HK-2 (cell line): ENCODE results near the gene NEK6.

Experiments used
- DNase-seq: peaks from one replicate; pipeline ENCODE4 v3.0.0-alpha.2; 2018; ENCODE audit not compliant: unreplicated experiment

NEK6 gene

DNA sequence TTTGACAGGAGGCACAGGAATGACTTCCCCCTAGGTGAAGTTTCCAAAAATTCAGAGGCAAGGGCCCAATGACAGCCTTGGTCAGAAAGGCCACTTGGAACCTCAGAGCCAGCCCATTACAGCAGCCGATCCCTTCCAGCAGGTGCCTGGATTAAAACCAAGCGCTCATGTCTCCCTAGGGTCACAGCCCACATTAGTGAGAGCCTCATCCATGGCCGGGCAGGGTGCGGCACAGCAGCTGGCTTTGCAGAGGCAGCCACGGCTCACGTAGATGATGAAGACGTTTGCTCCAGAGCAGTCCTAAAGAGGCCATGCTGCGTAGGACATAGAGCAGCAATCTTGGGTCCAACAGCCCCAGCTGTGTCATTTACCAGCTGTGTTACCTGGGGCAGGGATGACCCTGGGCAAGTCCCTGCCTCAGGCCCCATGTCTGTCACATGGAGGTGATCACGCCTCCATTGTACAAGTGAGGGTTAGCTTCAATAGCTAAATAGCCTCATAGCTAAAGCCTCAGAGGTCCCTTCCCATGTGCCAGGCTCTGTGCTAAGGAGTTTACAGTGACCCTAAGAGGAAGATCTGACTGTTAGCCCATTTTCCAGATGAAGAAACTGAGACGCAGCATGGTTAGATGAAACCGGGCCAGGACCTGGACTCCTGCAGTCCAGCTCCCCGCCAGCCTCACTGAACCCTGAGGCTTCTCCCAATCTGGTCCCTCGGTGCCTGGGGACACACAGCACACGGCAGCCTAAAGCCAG is 39.2 kb downstream of the NEK6 start:
- no peak for DNase-seq

- DNase-seq = peak; percentile 66
Observed at GRCh38 chr9:124297551-124297901, 39.8 kb downstream of the NEK6 start.

GRCh38 chr9:124297915-124298645 is 40.3 kb downstream of the NEK6 start:
- DNase-seq = no peak

- no peak for DNase-seq
Observed at GRCh38 chr9:124298646-124299235, 41.0 kb downstream of the NEK6 start.

- no peak for DNase-seq
Observed at GRCh38 chr9:124299515-124300090, 41.9 kb downstream of the NEK6 start.

- DNase-seq = no peak
Observed at GRCh38 chr9:124300312-124300711, 42.6 kb downstream of the NEK6 start.

DNA sequence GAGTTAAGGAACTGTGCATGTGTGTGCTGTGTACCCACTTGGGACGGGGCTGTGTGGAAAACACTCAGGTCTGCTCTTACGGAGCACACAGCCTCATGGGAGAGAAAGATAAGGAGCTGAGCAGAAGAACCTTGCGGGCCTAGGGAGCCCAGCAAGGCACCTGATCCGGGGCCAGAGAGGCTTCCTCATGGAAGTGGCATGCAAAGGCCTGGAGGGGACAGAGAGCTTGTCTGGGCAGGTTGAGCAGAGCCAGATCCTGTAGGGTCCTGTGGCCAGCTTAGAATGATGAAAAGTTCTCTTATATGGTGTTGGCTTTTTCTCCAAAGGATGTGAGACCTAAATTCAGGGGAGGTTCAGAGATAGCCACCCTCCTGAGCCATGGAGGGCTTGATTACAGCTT is 45.2 kb downstream of the NEK6 start:
- no peak for DNase-seq

GRCh38 chr9:124303762-124304161 is 46.0 kb downstream of the NEK6 start:
- DNase-seq = no peak

- no peak for DNase-seq
Observed at GRCh38 chr9:124304285-124304684, 46.5 kb downstream of the NEK6 start.

DNA sequence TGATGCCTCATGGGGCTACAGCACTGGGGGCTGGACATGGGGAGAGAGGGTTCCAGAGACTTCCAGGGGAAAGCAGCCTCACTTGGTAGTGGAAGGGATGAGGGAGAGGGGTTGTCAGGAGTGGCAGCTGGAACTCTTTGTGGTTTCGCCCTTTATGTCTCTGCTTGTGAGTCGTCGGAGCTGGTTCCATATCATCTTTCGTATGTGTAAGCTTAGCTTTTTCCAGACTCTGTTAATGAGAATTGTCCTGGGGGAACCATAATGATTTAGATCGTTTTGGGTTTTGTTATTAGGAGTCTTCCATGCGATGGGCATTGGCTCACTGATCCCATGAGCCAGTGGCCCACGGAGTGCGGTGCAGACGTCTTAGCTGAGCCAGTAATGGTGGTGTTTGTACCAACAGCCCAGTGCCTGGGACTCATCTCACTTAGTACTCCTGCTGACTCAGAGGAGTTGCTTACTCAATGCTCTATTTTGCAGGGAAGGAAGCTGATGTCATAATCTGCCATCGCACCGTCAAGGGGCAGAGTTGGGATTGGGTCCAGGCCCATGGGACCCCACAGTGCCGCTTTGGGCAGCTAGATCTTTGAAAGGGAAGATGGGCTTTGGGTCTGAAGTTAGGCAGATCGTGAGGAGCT is 48.5 kb downstream of the NEK6 start:
- DNase-seq = peak; percentile 59

GRCh38 chr9:124307379-124308030 is 49.8 kb downstream of the NEK6 start:
- DNase-seq = no peak

GRCh38 chr9:124308606-124309491 is 51.1 kb downstream of the NEK6 start:
- DNase-seq = no peak

- peak; percentile 93 for DNase-seq
Observed at GRCh38 chr9:124309667-124310084, 51.9 kb downstream of the NEK6 start.

- DNase-seq = no peak
Observed at GRCh38 chr9:124311283-124311682, 53.5 kb downstream of the NEK6 start.

GRCh38 chr9:124312290-124313265 is 54.8 kb downstream of the NEK6 start:
- no peak for DNase-seq

DNA sequence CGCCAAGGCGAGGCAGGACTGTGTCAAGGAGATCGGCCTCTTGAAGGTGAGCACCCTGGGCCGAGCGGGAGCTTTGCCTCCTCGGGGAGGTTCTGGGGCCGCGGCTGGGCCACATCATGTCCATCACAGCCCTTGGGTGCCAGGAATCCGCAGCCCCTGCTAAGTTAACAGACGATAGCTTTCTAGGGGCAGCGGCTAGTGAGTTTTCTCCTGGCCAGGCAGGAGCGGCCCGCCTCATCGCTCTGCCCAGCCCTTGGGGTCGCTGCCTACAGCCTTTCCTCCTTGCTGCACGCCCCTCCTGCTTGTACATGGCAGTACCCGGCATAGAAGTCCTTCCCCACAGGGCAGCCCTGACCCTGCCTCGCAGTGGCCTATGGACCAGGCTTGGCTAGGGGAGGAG is 56.2 kb downstream of the NEK6 start:
- no peak for DNase-seq

- no peak for DNase-seq
Observed at GRCh38 chr9:124315882-124316281, 58.1 kb downstream of the NEK6 start.

GRCh38 chr9:124320062-124320973 is 62.6 kb downstream of the NEK6 start:
- DNase-seq = peak; percentile 63
